ENCODE results near the gene EYA2.

DNA sequence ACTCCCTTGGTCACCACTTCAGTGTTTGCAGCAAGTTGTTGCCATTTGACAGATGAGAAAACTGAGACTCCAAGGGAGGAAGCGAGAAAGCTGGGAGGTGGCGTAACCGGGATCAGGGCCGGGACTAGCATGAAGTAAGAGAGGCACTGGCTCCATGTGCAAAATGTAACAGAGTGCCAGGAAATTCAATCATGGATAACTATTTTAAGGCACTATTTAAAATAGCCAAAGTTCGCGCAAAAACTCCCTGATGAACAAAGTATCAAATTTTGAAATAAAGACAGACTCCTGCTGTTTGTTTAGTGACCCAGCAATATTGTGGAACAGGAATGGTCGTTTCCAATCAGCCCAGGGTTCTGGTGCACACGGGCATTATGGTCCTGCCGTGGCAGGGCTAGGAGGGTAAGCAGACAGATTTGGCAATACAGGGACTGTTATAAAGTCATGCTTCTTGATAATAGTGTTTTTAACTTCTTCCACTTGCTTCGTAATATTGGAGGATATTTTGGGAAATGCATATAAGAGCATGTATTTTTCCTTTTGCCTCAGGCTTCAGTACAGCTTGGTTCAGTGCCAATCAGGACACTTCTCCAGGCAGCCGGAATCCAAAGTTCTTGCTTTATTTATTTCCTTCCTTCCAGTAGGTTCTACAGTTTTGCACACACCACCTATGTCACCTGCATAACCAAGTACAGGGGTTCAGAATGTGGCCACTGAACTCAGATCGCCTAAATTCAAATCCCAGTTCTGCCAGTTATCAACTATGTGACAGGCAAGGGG is 141.6 kb downstream of the EYA2 start:
- TF ChIP-seq, protein P1, sequence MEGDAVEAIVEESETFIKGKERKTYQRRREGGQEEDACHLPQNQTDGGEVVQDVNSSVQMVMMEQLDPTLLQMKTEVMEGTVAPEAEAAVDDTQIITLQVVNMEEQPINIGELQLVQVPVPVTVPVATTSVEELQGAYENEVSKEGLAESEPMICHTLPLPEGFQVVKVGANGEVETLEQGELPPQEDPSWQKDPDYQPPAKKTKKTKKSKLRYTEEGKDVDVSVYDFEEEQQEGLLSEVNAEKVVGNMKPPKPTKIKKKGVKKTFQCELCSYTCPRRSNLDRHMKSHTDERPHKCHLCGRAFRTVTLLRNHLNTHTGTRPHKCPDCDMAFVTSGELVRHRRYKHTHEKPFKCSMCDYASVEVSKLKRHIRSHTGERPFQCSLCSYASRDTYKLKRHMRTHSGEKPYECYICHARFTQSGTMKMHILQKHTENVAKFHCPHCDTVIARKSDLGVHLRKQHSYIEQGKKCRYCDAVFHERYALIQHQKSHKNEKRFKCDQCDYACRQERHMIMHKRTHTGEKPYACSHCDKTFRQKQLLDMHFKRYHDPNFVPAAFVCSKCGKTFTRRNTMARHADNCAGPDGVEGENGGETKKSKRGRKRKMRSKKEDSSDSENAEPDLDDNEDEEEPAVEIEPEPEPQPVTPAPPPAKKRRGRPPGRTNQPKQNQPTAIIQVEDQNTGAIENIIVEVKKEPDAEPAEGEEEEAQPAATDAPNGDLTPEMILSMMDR (IDR thresholded peaks at IDR 0.05) = no peak
- no peak for TF ChIP-seq POLR2A (IDR thresholded peaks at IDR 0.05)
- no peak for TF ChIP-seq POLR2AphosphoS5 (IDR thresholded peaks at IDR 0.05)

Data from prostate gland (tissue), 2 donors.